OCI-LY3 (cell line): Measurements from ENCODE around the gene CMIP.

Experiments
- H2AFZ ChIP-seq: fragments of 200-600, 300-600 bp; shearing (Covaris generic); 2 replicates; pipeline ENCODE4 v1.6.0; 2014; ENCODE audit warnings: antibody characterized with exemption, low read depth, low read length
- H3K27ac ChIP-seq: fragments of 200-600, 300-600 bp; sonication (generic); 2 replicates; pipeline ENCODE4 v1.5.1; 2014; ENCODE audit warnings: mild to moderate bottlenecking, low read length, moderate library complexity, mixed read lengths
- H3K27me3 ChIP-seq: fragments of 200-600, 300-600 bp; sonication (generic); 2 replicates; pipeline ENCODE4 v1.6.1; 2014; ENCODE audit warnings: low read depth, low read length, mixed read lengths
- H3K36me3 ChIP-seq: fragments of 200-600, 300-600 bp; sonication (generic); replicated peaks from 2 replicates; pipeline ENCODE3; 2014; ENCODE audit warnings: low read depth, low read length, mixed read lengths
- H3K4me1 ChIP-seq: fragments of 300-600, 200-600 bp; sonication (generic); 2 replicates; pipeline ENCODE4 v1.6.1; 2014; ENCODE audit warnings: low read length, mixed read lengths
- H3K4me2 ChIP-seq: fragments of 200-600, 300-600 bp; sonication (generic); 2 replicates; pipeline ENCODE4 v1.6.1; 2014; ENCODE audit warnings: low read length, mixed read lengths
- H3K4me3 ChIP-seq: fragments of 300-600, 200-600 bp; sonication (generic); 2 replicates; pipeline ENCODE4 v1.5.1; 2014; ENCODE audit warnings: antibody characterized with exemption, mild to moderate bottlenecking, low read length, moderate library complexity
- H3K79me2 ChIP-seq: fragments of 300-600, 200-600 bp; shearing (Covaris generic); 2 replicates; pipeline ENCODE4 v1.6.1; 2014; ENCODE audit warnings: mild to moderate bottlenecking, low read length, mixed read lengths
- H3K9ac ChIP-seq: fragments of 300-600, 200-600 bp; shearing (Covaris generic); 2 replicates; pipeline ENCODE4 v1.6.0; 2014; ENCODE audit warnings: mild to moderate bottlenecking, low read length, moderate library complexity
- H3K9me3 ChIP-seq: fragments of 200-600, 300-600 bp; shearing (Covaris generic); 2 replicates; pipeline ENCODE4 v1.6.1; 2014; ENCODE audit warnings: low read length, mixed read lengths; ENCODE audit not compliant: insufficient read depth
- H4K20me1 ChIP-seq: fragments of 200-600, 300-600 bp; sonication (generic); 2 replicates; pipeline ENCODE4 v1.6.1; 2016; ENCODE audit warnings: low read length, mixed read lengths; ENCODE audit not compliant: insufficient read depth
- CTCF ChIP-seq: fragments of 200-600, 300-600 bp; sonication (generic); IDR thresholded peaks from 2 replicates; pipeline ENCODE4 v1.5.1; 2014; ENCODE audit warnings: antibody characterized with exemption, low read length, low read depth
- EZH2phosphoT487 ChIP-seq: fragments of 200-600 bp; shearing (Covaris generic); IDR thresholded peaks from 2 replicates; pipeline ENCODE4 v1.6.1; 2018; ENCODE audit warnings: antibody characterized with exemption, mixed run types, low read depth

CMIP gene

GRCh38 chr16:81444448-81445121, at the start of gene CMIP:
Gene CMIP, plus strand, starts transcription at chr16:81444808.
- Histone ChIP-seq H4K20me1 (peaks cover 35% of the 10 kb centered on the region), H3K4me3 (peak within 1 kb of the TSS; percentile 85), H3K9me3 (no peaks in the 10 kb centered on the region), H3K9ac (peak within 1 kb of the TSS; percentile 87), H3K4me1 (peaks cover 15% of the 10 kb centered on the region), H3K4me2 (peak within 1 kb of the TSS; percentile 93), H3K79me2 (peaks cover 46% of the 10 kb centered on the region), H3K27me3 (peaks cover 45% of the 10 kb centered on the region), H2AFZ (no peak within 1 kb of the TSS), H3K27ac (peak within 1 kb of the TSS; percentile 56), H3K36me3 (peaks cover 29% of the 10 kb centered on the region)
- TF ChIP-seq CTCF (no peak), EZH2phosphoT487 (no peak)

- no peaks in the 10 kb centered on the region for H3K4me1 ChIP-seq
- H3K9ac ChIP-seq: no peak overlapping the region
- H2AFZ ChIP-seq: no peak overlapping the region
- no peak overlapping the region for H3K4me2 ChIP-seq
- no peaks in the 10 kb centered on the region for H3K27me3 ChIP-seq
- H3K4me3 ChIP-seq: no peak overlapping the region
- H3K79me2 ChIP-seq: no peaks in the 10 kb centered on the region
- H3K9me3 ChIP-seq: peaks cover 6% of the 10 kb centered on the region; the same call in 1 of the 2 replicates
- H3K27ac ChIP-seq: no peak overlapping the region
- TF ChIP-seq EZH2phosphoT487 (no peak), CTCF (no peak)
- no peaks in the 10 kb centered on the region for H4K20me1 ChIP-seq
- H3K36me3 ChIP-seq: no peaks in the 10 kb centered on the region
These were observed 49.5 kb upstream of the CMIP start for GRCh38 chr16:81394966-81395655.

- no peaks in the 10 kb centered on the region for H3K36me3 ChIP-seq
- H3K4me3 ChIP-seq: no peak overlapping the region
- H3K4me2 ChIP-seq: no peak overlapping the region
- no peaks in the 10 kb centered on the region for H3K27me3 ChIP-seq
- H3K9ac ChIP-seq: no peak overlapping the region
- no peaks in the 10 kb centered on the region for H3K79me2 ChIP-seq
- no peaks in the 10 kb centered on the region for H3K4me1 ChIP-seq
- H2AFZ ChIP-seq: no peak overlapping the region
- H4K20me1 ChIP-seq: no peaks in the 10 kb centered on the region
- TF ChIP-seq EZH2phosphoT487 (no peak), CTCF (no peak)
- H3K27ac ChIP-seq: no peak overlapping the region
- H3K9me3 ChIP-seq: peaks cover 8% of the 10 kb centered on the region; the same call in 1 of the 2 replicates
These were observed 47.3 kb upstream of the CMIP start for GRCh38 chr16:81397058-81397878.
